HG03378 (cell line): ENCODE data around the gene COP1.
"Not testable (repeated sequence)": the region's sequence is repeated elsewhere in the genome, so short reads cannot be mapped to it uniquely, and the experiment has no call there.

Experiments
- ATAC-seq: cut with Tn5 transposase; IDR thresholded peaks from one replicate; pipeline ENCODE4 v1.9.1; 2021; ENCODE audit warnings: mild to moderate bottlenecking, moderate library complexity; ENCODE audit not compliant: unreplicated experiment

COP1 gene

GRCh38 chr1:176051402-176051801 lies 155.7 kb downstream of the COP1 start:
- ATAC-seq: no peak

GRCh38 chr1:176049582-176049981 lies 157.5 kb downstream of the COP1 start:
- ATAC-seq: no peak

GRCh38 chr1:176046926-176047325 lies 160.2 kb downstream of the COP1 start:
- ATAC-seq: no peak

GRCh38 chr1:176043537-176043936 lies 163.5 kb downstream of the COP1 start:
- ATAC-seq: no peak

- no peak for ATAC-seq
Observed at GRCh38 chr1:176033881-176034280, 173.2 kb downstream of the COP1 start.

GRCh38 chr1:176033474-176033873 lies 173.6 kb downstream of the COP1 start:
- ATAC-seq: no peak

- ATAC-seq: no peak
Observed at GRCh38 chr1:176032040-176032645, 174.9 kb downstream of the COP1 start.

GRCh38 chr1:176029609-176030008 lies 177.5 kb downstream of the COP1 start:
- no peak for ATAC-seq

- ATAC-seq: no peak
Observed at GRCh38 chr1:176029155-176029554, 177.9 kb downstream of the COP1 start.

- not testable (repeated sequence) for ATAC-seq
Observed at GRCh38 chr1:176027934-176028333, 179.2 kb downstream of the COP1 start.

GRCh38 chr1:176022574-176022973 lies 184.5 kb downstream of the COP1 start:
- no peak for ATAC-seq

- ATAC-seq: no peak
Observed at GRCh38 chr1:176017722-176018121, 189.4 kb downstream of the COP1 start.

- ATAC-seq: no peak
Observed at GRCh38 chr1:176009951-176010350, 197.1 kb downstream of the COP1 start.

- not testable (repeated sequence) for ATAC-seq
Observed at GRCh38 chr1:176007756-176008389, 199.2 kb downstream of the COP1 start.

- ATAC-seq: not testable (repeated sequence)
Observed at GRCh38 chr1:175994660-175995059, 212.4 kb downstream of the COP1 start.

- not testable (repeated sequence) for ATAC-seq
Observed at GRCh38 chr1:175992825-175993224, 214.3 kb downstream of the COP1 start.

GRCh38 chr1:175992202-175992601 lies 214.9 kb downstream of the COP1 start:
- ATAC-seq: not testable (repeated sequence)

- no peak for ATAC-seq
Observed at GRCh38 chr1:175984813-175985212, 222.3 kb downstream of the COP1 start.

GRCh38 chr1:175984057-175984812 lies 222.9 kb downstream of the COP1 start:
- no peak for ATAC-seq

GRCh38 chr1:175983363-175983762 lies 223.7 kb downstream of the COP1 start:
- ATAC-seq: not testable (repeated sequence)

GRCh38 chr1:175981128-175981527 lies 226.0 kb downstream of the COP1 start:
- ATAC-seq: no peak

GRCh38 chr1:175978926-175979325 lies 228.2 kb downstream of the COP1 start:
- no peak for ATAC-seq
